Testis (tissue), 3 donors: Measurements from ENCODE around the gene TEX51. TPM values are rescaled to one million over a fixed set of nuclear protein-coding genes. Genes with fewer than 3 reads are reported as not detected.

Experiments used
- DNase-seq: peaks from one replicate; pipeline ENCODE4 v3.0.0-alpha.2; 2019
- H3K27ac ChIP-seq, 2 donors: fragments of 200-600 bp; sonication (generic); one replicate each; pipeline ENCODE4 v1.5.1; 2019
- H3K27me3 ChIP-seq: fragments of 200-600 bp; sonication (generic); one replicate; pipeline ENCODE4 v1.5.1; 2019
- H3K36me3 ChIP-seq: fragments of 200-600 bp; sonication (generic); one replicate; pipeline ENCODE4 v1.5.1; 2017; ENCODE audit warnings: low read depth; ENCODE audit errors: missing control alignments
- H3K4me1 ChIP-seq: fragments of 200-600 bp; sonication (generic); one replicate; pipeline ENCODE4 v1.5.1; 2019
- H3K4me3 ChIP-seq, 2 donors: fragments of 200-600 bp; sonication (generic); one replicate each; pipeline ENCODE4 v1.5.1; 2017 to 2019
- H3K9me3 ChIP-seq: fragments of 200-600 bp; sonication (generic); one replicate; pipeline ENCODE4 v1.5.1; 2017
- POLR2A ChIP-seq: fragments of 450-650 bp; IDR thresholded peaks from one replicate; pipeline ENCODE4 v1.6.1; 2017; ENCODE audit warnings: antibody characterized with exemption, mild to moderate bottlenecking, moderate library complexity
- WGBS, 2 donors: methylation state at CpG; one replicate each; pipeline ENCODE4 v1.1.5; 2018; 5-methylcytosine and 5-hydroxymethylcytosine counted together
- intact Hi-C: fragments of 100-400 bp; cut with DNase I; formaldehyde crosslinking; loops from one replicate; pipeline ENCODE4 v1.15.1; 2023; ENCODE audit warnings: low total_unique reads
- polyA plus RNA-seq: library from polyadenylated mRNA; stranded (reverse); fragments of 350-450 nt; fragmentation: Illumina TruSeq; extraction: RNeasy Lipid Tissue Mini Kit (QIAGEN cat#74804); gene quantifications from one replicate; pipeline ENCODE4 v1.2.3, GENCODE V29; 2014; ENCODE audit warnings: low read depth, low replicate concordance; ENCODE audit not compliant: insufficient read depth
- total RNA-seq, 2 donors: library from RNA; depleted of rRNA; stranded (reverse); fragments of >200 nt; gene quantifications; one replicate each; pipeline ENCODE4 v1.2.3, GENCODE V29; 2016
- TF ChIP-seq, protein P1 (sequence below), 3 experiments: fragments of 450-650 bp in 2 of 3; fragments of 200-600 bp in 1 of 3; sonication (generic) in 1 of 3; IDR thresholded peaks; one replicate each; pipeline ENCODE4 v1.5.1; 2016 to 2019; ENCODE audit warnings: antibody characterized with exemption in 3 of 3, mild to moderate bottlenecking in 2 of 3, moderate library complexity in 1 of 3

TEX51 gene
- total and polyA plus RNA-seq, 3 donors from 2014 or later, result 16.3 to 111 (median 40.9) TPM

DNA sequence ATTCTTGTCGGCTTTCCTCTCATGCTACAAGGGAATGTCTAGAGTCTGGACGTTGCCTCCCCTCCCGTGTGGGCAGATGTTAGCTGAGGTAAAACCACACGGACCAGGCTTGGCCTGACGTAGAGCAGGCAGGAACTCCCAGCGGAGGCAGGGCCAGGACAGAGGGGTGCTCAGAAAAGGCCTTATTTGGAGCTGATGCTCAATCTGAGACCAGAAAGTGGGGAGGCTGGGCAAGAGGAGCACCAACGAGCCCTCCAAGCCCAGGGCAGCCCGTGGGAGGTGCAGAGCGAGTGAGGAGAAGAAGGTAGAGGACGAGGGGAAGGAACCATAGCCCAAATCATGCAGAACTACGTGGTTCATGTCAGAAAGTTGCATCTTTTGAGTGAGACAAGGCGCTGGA, 9.0 kb downstream of the TEX51 start:
- no peaks in the 10 kb centered on the region for H3K4me1 ChIP-seq
- TF ChIP-seq, protein P1, sequence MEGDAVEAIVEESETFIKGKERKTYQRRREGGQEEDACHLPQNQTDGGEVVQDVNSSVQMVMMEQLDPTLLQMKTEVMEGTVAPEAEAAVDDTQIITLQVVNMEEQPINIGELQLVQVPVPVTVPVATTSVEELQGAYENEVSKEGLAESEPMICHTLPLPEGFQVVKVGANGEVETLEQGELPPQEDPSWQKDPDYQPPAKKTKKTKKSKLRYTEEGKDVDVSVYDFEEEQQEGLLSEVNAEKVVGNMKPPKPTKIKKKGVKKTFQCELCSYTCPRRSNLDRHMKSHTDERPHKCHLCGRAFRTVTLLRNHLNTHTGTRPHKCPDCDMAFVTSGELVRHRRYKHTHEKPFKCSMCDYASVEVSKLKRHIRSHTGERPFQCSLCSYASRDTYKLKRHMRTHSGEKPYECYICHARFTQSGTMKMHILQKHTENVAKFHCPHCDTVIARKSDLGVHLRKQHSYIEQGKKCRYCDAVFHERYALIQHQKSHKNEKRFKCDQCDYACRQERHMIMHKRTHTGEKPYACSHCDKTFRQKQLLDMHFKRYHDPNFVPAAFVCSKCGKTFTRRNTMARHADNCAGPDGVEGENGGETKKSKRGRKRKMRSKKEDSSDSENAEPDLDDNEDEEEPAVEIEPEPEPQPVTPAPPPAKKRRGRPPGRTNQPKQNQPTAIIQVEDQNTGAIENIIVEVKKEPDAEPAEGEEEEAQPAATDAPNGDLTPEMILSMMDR (IDR thresholded peaks at IDR 0.05), result no peak
- TF ChIP-seq POLR2A, result no peak
- no peak overlapping the region for H3K27ac ChIP-seq
- intact Hi-C loops, result no loop called here
- H3K27me3 ChIP-seq, result no peaks in the 10 kb centered on the region
- H3K9me3 ChIP-seq, result no peaks in the 10 kb centered on the region
- H3K4me3 ChIP-seq, result no peak overlapping the region
- H3K36me3 ChIP-seq, result no peaks in the 10 kb centered on the region
- no peak for DNase-seq
- 77 to 80% methylated on average over 10 to 12 of the region's 12 CpGs for WGBS, 2 donors

- no peak for DNase-seq
- Histone ChIP-seq H3K27ac (no peak overlapping the region), H3K36me3 (no peaks in the 10 kb centered on the region), H3K4me3 (no peak overlapping the region), H3K9me3 (no peaks in the 10 kb centered on the region), H3K27me3 (no peaks in the 10 kb centered on the region), H3K4me1 (no peaks in the 10 kb centered on the region)
- intact Hi-C loops, result no loop called here
- TF ChIP-seq, protein P1 (IDR thresholded peaks at IDR 0.05), result no peak
- TF ChIP-seq POLR2A, result no peak
- 54 to 57% methylated on average over 10 of the region's 10 CpGs for WGBS, 2 donors
Measured at GRCh38 chr2:126908721-126909177, 10.1 kb downstream of the TEX51 start.

DNA sequence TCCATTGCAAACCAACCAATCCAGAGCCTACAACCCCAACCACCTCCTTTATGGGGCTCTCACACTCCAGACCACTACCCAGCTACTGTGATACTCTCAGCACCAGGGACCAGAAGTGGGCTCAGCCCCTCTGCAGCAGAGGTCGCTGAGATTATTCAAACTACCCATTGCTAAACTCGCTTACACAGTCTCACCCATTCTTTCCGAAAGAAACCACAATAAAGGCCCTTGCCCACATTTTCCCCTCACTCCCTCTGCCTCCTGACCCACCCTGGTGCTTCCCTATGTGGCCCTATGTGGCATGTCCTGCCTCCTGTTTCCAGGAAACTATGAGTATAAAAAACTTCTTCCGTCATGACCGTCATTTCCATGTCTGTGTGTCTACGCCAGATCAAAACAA, 10.7 kb downstream of the TEX51 start:
- 74 to 78% methylated on average over 6 of the region's 6 CpGs for WGBS, 2 donors
- H3K27me3 ChIP-seq, result no peaks in the 10 kb centered on the region
- no peak overlapping the region for H3K4me3 ChIP-seq
- no peak for DNase-seq
- H3K27ac ChIP-seq, result no peak overlapping the region
- intact Hi-C loops, result no loop called here
- TF ChIP-seq POLR2A, result no peak
- TF ChIP-seq, protein P1 (IDR thresholded peaks at IDR 0.05), result no peak
- no peaks in the 10 kb centered on the region for H3K9me3 ChIP-seq
- no peaks in the 10 kb centered on the region for H3K4me1 ChIP-seq
- no peaks in the 10 kb centered on the region for H3K36me3 ChIP-seq

DNA sequence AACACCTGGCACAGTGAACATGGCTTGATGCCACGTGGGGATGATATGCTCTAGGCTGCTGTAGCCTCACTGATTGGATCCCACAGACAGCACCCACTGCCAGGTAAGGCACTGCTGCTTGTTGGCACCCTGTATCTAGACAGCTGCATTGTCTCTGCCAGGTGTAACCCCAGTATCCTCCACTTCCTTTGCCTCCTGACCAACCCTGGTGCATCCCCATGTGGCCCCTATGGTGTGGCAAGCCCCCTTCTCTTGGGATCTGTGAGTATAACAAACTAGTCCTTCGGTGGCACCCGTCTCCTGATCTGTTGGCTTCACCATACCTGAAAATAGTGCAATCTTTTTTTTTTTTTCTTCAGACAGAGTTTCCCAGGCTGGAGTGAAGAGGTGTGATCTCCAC, 11.1 kb downstream of the TEX51 start:
- TF ChIP-seq, protein P1 (IDR thresholded peaks at IDR 0.05), result no peak
- no peak for TF ChIP-seq POLR2A
- H3K27ac ChIP-seq, result no peak overlapping the region
- H3K9me3 ChIP-seq, result no peaks in the 10 kb centered on the region
- H3K4me3 ChIP-seq, result no peak overlapping the region
- intact Hi-C loops, result no loop called here
- H3K36me3 ChIP-seq, result no peaks in the 10 kb centered on the region
- no peak for DNase-seq
- H3K27me3 ChIP-seq, result no peaks in the 10 kb centered on the region
- 89 to 91% methylated on average over 3 of the region's 3 CpGs for WGBS, 2 donors
- no peaks in the 10 kb centered on the region for H3K4me1 ChIP-seq

GRCh38 chr2:126910637-126911036, 11.9 kb downstream of the TEX51 start:
- DNase-seq, result no peak
- no peaks in the 10 kb centered on the region for H3K4me1 ChIP-seq
- no peaks in the 10 kb centered on the region for H3K9me3 ChIP-seq
- no peak overlapping the region for H3K27ac ChIP-seq
- no peaks in the 10 kb centered on the region for H3K27me3 ChIP-seq
- intact Hi-C loops, result no loop called here
- H3K36me3 ChIP-seq, result no peaks in the 10 kb centered on the region
- H3K4me3 ChIP-seq, result no peak overlapping the region
- 50 to 79% methylated on average over 1 of the region's 1 CpG for WGBS, 2 donors
- TF ChIP-seq, protein P1 (IDR thresholded peaks at IDR 0.05), result no peak
- TF ChIP-seq POLR2A, result no peak
